ENCODE results near the gene EPHB6.

DNA sequence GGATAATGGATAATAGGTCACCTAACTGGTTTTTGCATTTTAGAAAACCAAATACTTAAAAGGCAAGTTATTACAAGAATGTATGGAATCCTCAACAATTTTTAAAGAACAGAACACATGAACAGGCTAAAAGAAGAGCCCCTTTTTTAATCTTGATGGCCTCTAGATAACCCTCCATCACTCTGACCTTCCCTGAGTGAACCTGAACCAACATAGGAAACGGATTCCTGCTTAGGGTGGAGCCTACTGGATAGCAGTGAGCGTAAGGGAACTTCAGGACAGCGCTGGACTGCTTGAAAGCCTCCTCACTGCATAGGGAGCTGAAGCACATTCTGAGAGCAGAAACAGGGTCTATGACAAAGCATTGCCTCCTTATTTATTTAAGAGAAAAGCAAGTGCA lies 58.2 kb downstream of the EPHB6 start:
- TF ChIP-seq, protein P1, sequence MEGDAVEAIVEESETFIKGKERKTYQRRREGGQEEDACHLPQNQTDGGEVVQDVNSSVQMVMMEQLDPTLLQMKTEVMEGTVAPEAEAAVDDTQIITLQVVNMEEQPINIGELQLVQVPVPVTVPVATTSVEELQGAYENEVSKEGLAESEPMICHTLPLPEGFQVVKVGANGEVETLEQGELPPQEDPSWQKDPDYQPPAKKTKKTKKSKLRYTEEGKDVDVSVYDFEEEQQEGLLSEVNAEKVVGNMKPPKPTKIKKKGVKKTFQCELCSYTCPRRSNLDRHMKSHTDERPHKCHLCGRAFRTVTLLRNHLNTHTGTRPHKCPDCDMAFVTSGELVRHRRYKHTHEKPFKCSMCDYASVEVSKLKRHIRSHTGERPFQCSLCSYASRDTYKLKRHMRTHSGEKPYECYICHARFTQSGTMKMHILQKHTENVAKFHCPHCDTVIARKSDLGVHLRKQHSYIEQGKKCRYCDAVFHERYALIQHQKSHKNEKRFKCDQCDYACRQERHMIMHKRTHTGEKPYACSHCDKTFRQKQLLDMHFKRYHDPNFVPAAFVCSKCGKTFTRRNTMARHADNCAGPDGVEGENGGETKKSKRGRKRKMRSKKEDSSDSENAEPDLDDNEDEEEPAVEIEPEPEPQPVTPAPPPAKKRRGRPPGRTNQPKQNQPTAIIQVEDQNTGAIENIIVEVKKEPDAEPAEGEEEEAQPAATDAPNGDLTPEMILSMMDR (IDR thresholded peaks at IDR 0.05), result no peak
- TF ChIP-seq POLR2A (IDR thresholded peaks at IDR 0.05), result no peak

Measured in lower leg skin (tissue), 3 donors.